H9 (cell line): Measurements from ENCODE around the gene MCM3. TPM values are rescaled to one million over a fixed set of nuclear protein-coding genes. Genes with fewer than 3 reads are reported as not detected.

ENCODE experiments used
- DNase-seq: peaks from one replicate; pipeline ENCODE4 v3.0.0-alpha.2; 2017
- H2AFZ ChIP-seq: one replicate; pipeline ENCODE4 v1.6.1; 2013; ENCODE audit warnings: mild to moderate bottlenecking, low read length, control low read depth, moderate library complexity
- H2AK5ac ChIP-seq: 2 replicates; pipeline ENCODE4 v1.6.1; 2013; ENCODE audit warnings: low read length, control low read depth, mixed read lengths; ENCODE audit not compliant: insufficient read length
- H2BK120ac ChIP-seq: one replicate; pipeline ENCODE4 v1.6.1; 2013; ENCODE audit warnings: low read depth, mild to moderate bottlenecking, low read length, control low read depth, inconsistent platforms; ENCODE audit not compliant: poor library complexity, severe bottlenecking
- H2BK12ac ChIP-seq: 2 replicates; pipeline ENCODE4 v1.6.1; 2013; ENCODE audit warnings: low read length, control low read depth, mixed read lengths, low read depth; ENCODE audit not compliant: insufficient read length
- H2BK15ac ChIP-seq: 2 replicates; pipeline ENCODE4 v1.6.1; 2013; ENCODE audit warnings: low read depth, low read length, control low read depth
- H2BK20ac ChIP-seq: one replicate; pipeline ENCODE4 v1.6.1; 2013; ENCODE audit warnings: low read depth, mild to moderate bottlenecking, low read length, control low read depth, inconsistent platforms; ENCODE audit not compliant: poor library complexity, severe bottlenecking
- H2BK5ac ChIP-seq: 2 replicates; pipeline ENCODE4 v1.6.1; 2013; ENCODE audit warnings: low read length, control low read depth, mixed read lengths; ENCODE audit not compliant: insufficient read length
- H3K14ac ChIP-seq: 2 replicates; pipeline ENCODE4 v1.6.1; 2013; ENCODE audit warnings: low read length, control low read depth; ENCODE audit not compliant: insufficient read depth
- H3K18ac ChIP-seq: 2 replicates; pipeline ENCODE4 v1.6.1; 2013; ENCODE audit warnings: low read depth, mild to moderate bottlenecking, mixed read lengths, low read length, control low read depth; ENCODE audit not compliant: insufficient read length
- H3K23ac ChIP-seq: 2 replicates; pipeline ENCODE4 v1.6.1; 2013; ENCODE audit warnings: low read length, control low read depth, mixed read lengths, low read depth; ENCODE audit not compliant: insufficient read length
- H3K23me2 ChIP-seq: 2 replicates; pipeline ENCODE4 v1.6.1; 2013; ENCODE audit warnings: low read depth, mild to moderate bottlenecking, mixed read lengths, low read length, control low read depth; ENCODE audit not compliant: insufficient read length, poor library complexity, severe bottlenecking
- H3K27ac ChIP-seq: 2 replicates; pipeline ENCODE4 v1.5.1; 2013; ENCODE audit warnings: low read length, control low read depth, mixed read lengths, low read depth; ENCODE audit not compliant: insufficient read length
- H3K27me3 ChIP-seq: 2 replicates; pipeline ENCODE4 v1.6.1; 2013; ENCODE audit warnings: low read length, control low read depth, inconsistent platforms; ENCODE audit not compliant: insufficient read depth
- H3K4ac ChIP-seq: 2 replicates; pipeline ENCODE4 v1.6.1; 2013; ENCODE audit warnings: low read depth, mild to moderate bottlenecking, control low read depth, inconsistent platforms, low read length, moderate library complexity
- H3K4me1 ChIP-seq: 2 replicates; pipeline ENCODE4 v1.6.1; 2013; ENCODE audit warnings: low read length, control low read depth, inconsistent platforms; ENCODE audit not compliant: insufficient read depth
- H3K4me2 ChIP-seq: 2 replicates; pipeline ENCODE4 v1.6.1; 2013; ENCODE audit warnings: low read length, control low read depth, mixed read lengths; ENCODE audit not compliant: insufficient read length, insufficient read depth
- H3K56ac ChIP-seq: 2 replicates; pipeline ENCODE4 v1.6.1; 2013; ENCODE audit warnings: low read depth, mild to moderate bottlenecking, mixed read lengths, low read length, control low read depth; ENCODE audit not compliant: insufficient read length
- H3K79me1 ChIP-seq: 2 replicates; pipeline ENCODE4 v1.6.1; 2013; ENCODE audit warnings: low read depth, mild to moderate bottlenecking, moderate library complexity, low read length, control low read depth, inconsistent platforms; ENCODE audit not compliant: insufficient read depth, poor library complexity, severe bottlenecking
- H3K79me2 ChIP-seq: 2 replicates; pipeline ENCODE4 v1.6.1; 2013; ENCODE audit warnings: low read length, control low read depth, inconsistent platforms; ENCODE audit not compliant: insufficient read depth
- H3K9ac ChIP-seq: 2 replicates; pipeline ENCODE4 v1.6.1; 2013; ENCODE audit warnings: low read length, control low read depth, mixed read lengths; ENCODE audit not compliant: insufficient read length; ENCODE audit errors: extremely low read depth
- H3K9me3 ChIP-seq: one replicate; pipeline ENCODE4 v1.6.1; 2013; ENCODE audit warnings: low read depth, low read length, inconsistent platforms; ENCODE audit not compliant: control insufficient read depth
- H3T11ph ChIP-seq: one replicate; pipeline ENCODE4 v1.6.1; 2013; ENCODE audit warnings: mild to moderate bottlenecking, low read length, control low read depth, inconsistent platforms
- H4K20me1 ChIP-seq: one replicate; pipeline ENCODE4 v1.6.1; 2013; ENCODE audit not compliant: control insufficient read depth, insufficient read length, insufficient read depth
- H4K5ac ChIP-seq: 2 replicates; pipeline ENCODE4 v1.6.1; 2013; ENCODE audit warnings: low read depth, mild to moderate bottlenecking, mixed read lengths, low read length, control low read depth; ENCODE audit not compliant: insufficient read length
- H4K8ac ChIP-seq: replicated peaks from 2 replicates; pipeline ENCODE4 v1.6.1; 2013; ENCODE audit warnings: low read length, control low read depth, mixed read lengths, low read depth; ENCODE audit not compliant: insufficient read length
- H4K91ac ChIP-seq: 2 replicates; pipeline ENCODE4 v1.6.1; 2013; ENCODE audit warnings: low read depth, mild to moderate bottlenecking, moderate library complexity, mixed read lengths, low read length, control low read depth; ENCODE audit not compliant: insufficient read length
- H3K27ac Mint-ChIP-seq, 3 experiments: 2 replicates in 2 of 3; 3 replicates in 1 of 3; pipeline ENCODE4 v1.8.0; 2020 to 2021; ENCODE audit warnings: mixed read lengths in 3 of 3, mild to moderate bottlenecking in 1 of 3, moderate library complexity in 1 of 3
- H3K27me3 Mint-ChIP-seq: 2 replicates; pipeline ENCODE4 v1.8.0; 2021; ENCODE audit warnings: low read depth, mild to moderate bottlenecking, moderate library complexity, mixed read lengths
- H3K36me3 Mint-ChIP-seq, 3 experiments: 2 replicates in 2 of 3; 3 replicates in 1 of 3; pipeline ENCODE4 v1.8.0; 2020 to 2021; ENCODE audit warnings: low read depth in 3 of 3, mixed read lengths in 3 of 3; ENCODE audit not compliant: insufficient read depth in 1 of 3
- H3K4me1 Mint-ChIP-seq, 2 experiments: 2 replicates each; pipeline ENCODE4 v1.8.0; 2020; ENCODE audit warnings: mixed read lengths in 2 of 2
- H3K4me3 Mint-ChIP-seq, 2 experiments: 2 replicates in 1 of 2; 3 replicates in 1 of 2; pipeline ENCODE4 v1.8.0; 2020 to 2021; ENCODE audit warnings: mild to moderate bottlenecking in 2 of 2, mixed read lengths in 2 of 2, moderate library complexity in 1 of 2
- H3K9me3 Mint-ChIP-seq, 2 experiments: 2 replicates in 1 of 2; 3 replicates in 1 of 2; pipeline ENCODE4 v1.8.0; 2020; ENCODE audit warnings: mild to moderate bottlenecking in 2 of 2, mixed read lengths in 2 of 2, moderate library complexity in 1 of 2
- CTCF ChIP-seq: fragments of 200-600 bp; sonication (generic); conservative IDR thresholded peaks from 3 replicates; pipeline ENCODE4 v1.8.0; 2021; ENCODE audit warnings: antibody characterized with exemption, mild to moderate bottlenecking
- WGBS: extraction: QIAGEN DNeasy Blood & Tissue Kit; methylation state at CpG from one replicate; pipeline ENCODE4 v1.1.7; 2013; ENCODE audit warnings: missing lambda C conversion rate, low lambda C conversion rate, mixed read lengths; ENCODE audit not compliant: insufficient read length; ENCODE audit errors: extremely low coverage; 5-methylcytosine and 5-hydroxymethylcytosine counted together
- total RNA-seq: library from RNA; stranded (reverse); gene quantifications from 2 replicates; pipeline ENCODE4 v1.2.1, GENCODE V29; 2021

Gene MCM3
- total RNA-seq, 1 experiment from 2014 or later, result 252 TPM

GRCh38 chr6:52317841-52318581 lies 33.5 kb upstream of the MCM3 start:
- Histone ChIP-seq H2BK20ac (no peak overlapping the region), H3K4ac (no peak overlapping the region), H3T11ph (no peak overlapping the region), H3K23ac (no peak overlapping the region), H4K8ac (no peak overlapping the region), H3K79me2 (no peaks in the 10 kb centered on the region), H3K9ac (no peak overlapping the region), H3K27ac (no peak overlapping the region), H2AFZ (no peak overlapping the region), H3K79me1 (no peaks in the 10 kb centered on the region), H3K4me2 (no peak overlapping the region), H4K91ac (no peak overlapping the region), H2BK15ac (no peak overlapping the region), H3K9me3 (no peaks in the 10 kb centered on the region), H3K14ac (no peak overlapping the region), H3K18ac (no peak overlapping the region), H2BK12ac (no peak overlapping the region), H2BK5ac (no peak overlapping the region), H4K5ac (no peak overlapping the region), H2BK120ac (no peak overlapping the region), H3K27me3 (no peaks in the 10 kb centered on the region), H3K23me2 (no peaks in the 10 kb centered on the region), H2AK5ac (no peak overlapping the region), H3K56ac (no peak overlapping the region), H4K20me1 (no peaks in the 10 kb centered on the region), H3K4me1 (no peaks in the 10 kb centered on the region)
- H3K4me1 Mint-ChIP-seq, result 0 out of 4 replicates have a peak, but pooled peaks cover 0 to 3% of the 10 kb centered on the region in 2 experiments
- no peak overlapping the region for H3K4me3 Mint-ChIP-seq
- no peak for TF ChIP-seq CTCF
- no peaks in the 10 kb centered on the region; the same call in 1 of the 2 replicates for H3K27me3 Mint-ChIP-seq
- no peaks in the 10 kb centered on the region for H3K36me3 Mint-ChIP-seq
- WGBS, result no CpG with 5 or more reads among the region's 4 CpGs
- H3K9me3 Mint-ChIP-seq, result no peaks in the 10 kb centered on the region
- no peak for DNase-seq
- H3K27ac Mint-ChIP-seq, result no peak overlapping the region
